ENCODE data around the gene PRKD1.

GRCh38 chr14:29743531-29743930 is 184.1 kb downstream of the PRKD1 start:
- no peak for TF ChIP-seq FOXM1 (IDR thresholded peaks at IDR 0.05; ENCODE audit: borderline replicate concordance)
- no peak for TF ChIP-seq ZNF384 (IDR thresholded peaks at IDR 0.05)
- no peak for TF ChIP-seq SP1 (IDR thresholded peaks at IDR 0.05)
- TF ChIP-seq ARNT (IDR thresholded peaks at IDR 0.05) = no peak
- no peak for TF ChIP-seq L3MBTL2 (conservative IDR thresholded peaks at IDR 0.05)
- no peak for TF ChIP-seq FOXA1 (IDR thresholded peaks at IDR 0.05)
- no peak for TF ChIP-seq ELF4 (IDR thresholded peaks at IDR 0.05)
- TF ChIP-seq, protein P1, sequence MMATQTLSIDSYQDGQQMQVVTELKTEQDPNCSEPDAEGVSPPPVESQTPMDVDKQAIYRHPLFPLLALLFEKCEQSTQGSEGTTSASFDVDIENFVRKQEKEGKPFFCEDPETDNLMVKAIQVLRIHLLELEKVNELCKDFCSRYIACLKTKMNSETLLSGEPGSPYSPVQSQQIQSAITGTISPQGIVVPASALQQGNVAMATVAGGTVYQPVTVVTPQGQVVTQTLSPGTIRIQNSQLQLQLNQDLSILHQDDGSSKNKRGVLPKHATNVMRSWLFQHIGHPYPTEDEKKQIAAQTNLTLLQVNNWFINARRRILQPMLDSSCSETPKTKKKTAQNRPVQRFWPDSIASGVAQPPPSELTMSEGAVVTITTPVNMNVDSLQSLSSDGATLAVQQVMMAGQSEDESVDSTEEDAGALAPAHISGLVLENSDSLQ (IDR thresholded peaks at IDR 0.05) = no peak
- TF ChIP-seq NFRKB (IDR thresholded peaks at IDR 0.05) = no peak
- TF ChIP-seq SUZ12 (IDR thresholded peaks at IDR 0.05) = no peak
- TF ChIP-seq LEF1 (IDR thresholded peaks at IDR 0.05; ENCODE audit: borderline replicate concordance) = no peak
- no peak for TF ChIP-seq BHLHE40 (IDR thresholded peaks at IDR 0.05; ENCODE audit: borderline replicate concordance)
- no peak for TF ChIP-seq FOXK2 (IDR thresholded peaks at IDR 0.05)
- TF ChIP-seq TARDBP (IDR thresholded peaks at IDR 0.05) = no peak

Data from HEK293T (cell line).